Measurements from ENCODE around the gene DES.
A peak's percentile ranks its signal among the peaks of the same experiment; 100 is the strongest.
"Not testable (repeated sequence)": the region's sequence is repeated elsewhere in the genome, so short reads cannot be mapped to it uniquely, and the experiment has no call there.

DES gene

GRCh38 chr2:219399716-219400478 lies 18.3 kb upstream of the DES start:
- no peak for DNase-seq

- no peak for DNase-seq
Observed at GRCh38 chr2:219400562-219400961, 17.6 kb upstream of the DES start.

- DNase-seq = no peak
Observed at GRCh38 chr2:219401606-219402005, 16.6 kb upstream of the DES start.

- DNase-seq = peak in 36 of 51 donors; percentile 3 to 64 (median 27)
Observed at GRCh38 chr2:219402665-219403515, 15.3 kb upstream of the DES start.

GRCh38 chr2:219403861-219404260 lies 14.3 kb upstream of the DES start:
- no peak for DNase-seq

- DNase-seq = no peak
Observed at GRCh38 chr2:219404291-219404910, 13.8 kb upstream of the DES start.

GRCh38 chr2:219404954-219405353 lies 13.2 kb upstream of the DES start:
- no peak for DNase-seq

- no peak for DNase-seq
Observed at GRCh38 chr2:219405451-219405850, 12.7 kb upstream of the DES start.

GRCh38 chr2:219405958-219406860 lies 12.0 kb upstream of the DES start:
- no peak for DNase-seq

GRCh38 chr2:219406861-219407230 lies 11.3 kb upstream of the DES start:
- DNase-seq = no peak

- not testable (repeated sequence) for DNase-seq
Observed at GRCh38 chr2:219407343-219407742, 10.8 kb upstream of the DES start.

GRCh38 chr2:219408204-219408603 lies 10.0 kb upstream of the DES start:
- no peak for DNase-seq

GRCh38 chr2:219408631-219409030 lies 9.5 kb upstream of the DES start:
- no peak for DNase-seq

GRCh38 chr2:219409619-219410018 lies 8.6 kb upstream of the DES start:
- no peak for DNase-seq

GRCh38 chr2:219410390-219410789 lies 7.8 kb upstream of the DES start:
- DNase-seq = no peak

GRCh38 chr2:219414857-219415256 lies 3.3 kb upstream of the DES start:
- no peak for DNase-seq

GRCh38 chr2:219415580-219416234 lies 2.5 kb upstream of the DES start:
- DNase-seq = no peak

- DNase-seq = no peak
Observed at GRCh38 chr2:219416235-219416602, 2.0 kb upstream of the DES start.

- DNase-seq = no peak
Observed at GRCh38 chr2:219416938-219417337, 1.2 kb upstream of the DES start.

- no peak for DNase-seq
Observed at GRCh38 chr2:219417374-219417773, 803 bp upstream of the DES start.

- no peak for DNase-seq
Observed at GRCh38 chr2:219419012-219419324, 791 bp downstream of the DES start.

All from hypothalamus (tissue), 51 donors.